ENCODE data around the gene ZNF248. TPM values are rescaled to one million over a fixed set of nuclear protein-coding genes. Genes with fewer than 3 reads are reported as not detected.

Gene ZNF248
- total and polyA plus RNA-seq, 9 of the 15 experiments (the other 6 are each of a cell fraction or from before 2014, with no cell fraction given), result 4.5 to 16.5 (median 10.2) TPM

DNA sequence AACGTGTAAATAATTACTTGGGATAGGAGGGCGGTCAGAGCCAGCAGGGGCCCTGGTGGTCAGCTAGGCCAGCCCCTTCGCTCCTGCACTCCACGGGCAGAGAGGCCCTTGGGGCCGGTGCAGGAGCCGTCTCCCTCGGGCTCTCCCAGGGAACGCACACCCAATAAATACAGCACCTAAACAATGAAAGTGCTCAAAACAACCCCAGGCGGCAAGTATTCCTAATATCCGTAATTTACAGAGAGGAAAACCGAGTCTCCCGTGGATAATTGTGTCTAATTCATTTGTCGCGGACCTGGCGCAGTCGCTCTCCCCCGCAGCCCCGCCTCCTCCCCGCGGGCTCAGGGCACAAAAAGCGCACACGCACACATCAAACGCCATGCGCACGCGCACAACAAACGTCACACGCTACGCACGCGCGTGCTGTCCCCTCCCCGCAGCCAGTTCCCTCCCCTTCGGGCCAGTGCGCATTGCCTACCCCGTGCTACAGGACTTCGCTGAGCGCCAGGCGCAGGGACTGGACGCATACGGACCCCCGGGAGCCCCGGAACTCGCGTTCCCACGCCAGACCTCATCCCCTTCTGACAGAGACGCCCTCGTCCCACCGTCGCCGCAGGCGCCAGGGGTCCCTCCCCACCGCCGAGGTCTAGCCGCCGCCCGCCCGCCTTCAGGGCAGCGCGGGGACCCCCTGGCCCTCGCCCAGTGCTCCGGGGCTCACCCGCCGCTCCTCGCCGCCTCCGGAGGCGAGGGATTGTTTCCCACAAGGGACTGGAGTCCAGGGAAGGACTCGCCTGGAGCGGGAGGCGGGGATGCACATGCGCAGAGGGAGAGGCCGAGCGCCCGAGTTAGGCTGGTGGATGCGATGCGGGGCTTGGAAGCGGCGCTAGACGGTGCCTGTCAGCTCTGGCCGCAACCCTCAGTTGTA lies at the start of gene ZNF248 (continued):
- TF ChIP-seq HIVEP1 (CRISPR knock-in tag; IDR thresholded peaks at IDR 0.05) (no peak), ZNF121 (CRISPR knock-in tag; conservative IDR thresholded peaks at IDR 0.05) (no peak), HNRNPL (IDR thresholded peaks at IDR 0.05; ENCODE audit: low read depth, low read length) (peak; percentile 51; the same call in 1 of the 2 replicates), MYNN (IDR thresholded peaks at IDR 0.05) (no peak), MYNN (CRISPR knock-in tag; IDR thresholded peaks at IDR 0.05) (no peak), HMG20B (CRISPR knock-in tag; IDR thresholded peaks at IDR 0.05) (no peak), NR4A1 (CRISPR knock-in tag; IDR thresholded peaks at IDR 0.05) (no peak), NR4A1 (tag; IDR thresholded peaks at IDR 0.05) (peak; percentile 40; the same call in 1 of the 2 replicates), RFX5 (IDR thresholded peaks at IDR 0.05; ENCODE audit: low read depth, low read length) (no peak), NCOA6 (IDR thresholded peaks at IDR 0.05) (no peak), PCBP1 (IDR thresholded peaks at IDR 0.05; ENCODE audit: low read depth, low read length, poor library complexity, severe bottlenecking) (peak; percentile 74), NR2C1 (IDR thresholded peaks at IDR 0.05) (no peak), NR2C1 (tag; IDR thresholded peaks at IDR 0.05) (no peak), ZFX (CRISPR knock-in tag; IDR thresholded peaks at IDR 0.05) (peak; percentile 81), ZNF699 (CRISPR knock-in tag; IDR thresholded peaks at IDR 0.05; ENCODE audit: insufficient replicate concordance) (no peak), TAF1 (IDR thresholded peaks at IDR 0.05; ENCODE audit: control insufficient read depth, extremely low read depth, insufficient read depth, low read length, severe bottlenecking) (peak; percentile 88), ZNF830 (CRISPR knock-in tag; IDR thresholded peaks at IDR 0.05) (no peak), HDAC8 (tag; IDR thresholded peaks at IDR 0.05) (no peak), CBX8 (IDR thresholded peaks at IDR 0.05; ENCODE audit: borderline replicate concordance, extremely low read depth, low read depth, low read length, poor library complexity, severe bottlenecking) (no peak), ZBTB17 (CRISPR knock-in tag; IDR thresholded peaks at IDR 0.05) (peak; percentile 72; the same call in 1 of the 2 replicates), RBM14 (IDR thresholded peaks at IDR 0.05; ENCODE audit: borderline replicate concordance, insufficient read depth, low read depth, low read length) (no peak), HMG20A (CRISPR knock-in tag; conservative IDR thresholded peaks at IDR 0.05) (no peak), ARHGAP35 (IDR thresholded peaks at IDR 0.05; ENCODE audit: partially characterized antibody) (no peak), RBM34 (IDR thresholded peaks at IDR 0.05; ENCODE audit: borderline replicate concordance, insufficient read depth, low read length) (no peak), CHD1 (IDR thresholded peaks at IDR 0.05; ENCODE audit: low read length) (peak; percentile 76)
- TF ChIP-seq, protein P1, sequence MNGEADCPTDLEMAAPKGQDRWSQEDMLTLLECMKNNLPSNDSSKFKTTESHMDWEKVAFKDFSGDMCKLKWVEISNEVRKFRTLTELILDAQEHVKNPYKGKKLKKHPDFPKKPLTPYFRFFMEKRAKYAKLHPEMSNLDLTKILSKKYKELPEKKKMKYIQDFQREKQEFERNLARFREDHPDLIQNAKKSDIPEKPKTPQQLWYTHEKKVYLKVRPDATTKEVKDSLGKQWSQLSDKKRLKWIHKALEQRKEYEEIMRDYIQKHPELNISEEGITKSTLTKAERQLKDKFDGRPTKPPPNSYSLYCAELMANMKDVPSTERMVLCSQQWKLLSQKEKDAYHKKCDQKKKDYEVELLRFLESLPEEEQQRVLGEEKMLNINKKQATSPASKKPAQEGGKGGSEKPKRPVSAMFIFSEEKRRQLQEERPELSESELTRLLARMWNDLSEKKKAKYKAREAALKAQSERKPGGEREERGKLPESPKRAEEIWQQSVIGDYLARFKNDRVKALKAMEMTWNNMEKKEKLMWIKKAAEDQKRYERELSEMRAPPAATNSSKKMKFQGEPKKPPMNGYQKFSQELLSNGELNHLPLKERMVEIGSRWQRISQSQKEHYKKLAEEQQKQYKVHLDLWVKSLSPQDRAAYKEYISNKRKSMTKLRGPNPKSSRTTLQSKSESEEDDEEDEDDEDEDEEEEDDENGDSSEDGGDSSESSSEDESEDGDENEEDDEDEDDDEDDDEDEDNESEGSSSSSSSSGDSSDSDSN (IDR thresholded peaks at IDR 0.05; ENCODE audit: borderline replicate concordance in 1 of 2, low read depth in 2 of 2, low read length in 2 of 2), result 0 out of 4 replicates have a peak, but pooled peaks of 1 of the 2 experiments have one; percentile 23
- TF ChIP-seq, protein P2, sequence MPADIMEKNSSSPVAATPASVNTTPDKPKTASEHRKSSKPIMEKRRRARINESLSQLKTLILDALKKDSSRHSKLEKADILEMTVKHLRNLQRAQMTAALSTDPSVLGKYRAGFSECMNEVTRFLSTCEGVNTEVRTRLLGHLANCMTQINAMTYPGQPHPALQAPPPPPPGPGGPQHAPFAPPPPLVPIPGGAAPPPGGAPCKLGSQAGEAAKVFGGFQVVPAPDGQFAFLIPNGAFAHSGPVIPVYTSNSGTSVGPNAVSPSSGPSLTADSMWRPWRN (IDR thresholded peaks at IDR 0.05; ENCODE audit: low read depth), result no peak
